Erythroblast (primary cell): Measurements from ENCODE around the gene DCPS.
"Not testable (repeated sequence)": the region's sequence is repeated elsewhere in the genome, so short reads cannot be mapped to it uniquely, and the experiment has no call there.

Experiments used
- DNase-seq, 2 experiments: peaks; one replicate each; lab custom pipeline; 2025; lab: John Stamatoyannopoulos, UW
- GATA1 ChIP-seq: IDR thresholded peaks from 2 replicates; pipeline ENCODE4 v1.6.1; 2011; ENCODE audit warnings: low read depth, mild to moderate bottlenecking, control low read depth, low read length, moderate library complexity
- POLR2A ChIP-seq: IDR thresholded peaks from 2 replicates; pipeline ENCODE4 v1.6.1; 2011; ENCODE audit warnings: mild to moderate bottlenecking, low read length

The DCPS gene

DNA sequence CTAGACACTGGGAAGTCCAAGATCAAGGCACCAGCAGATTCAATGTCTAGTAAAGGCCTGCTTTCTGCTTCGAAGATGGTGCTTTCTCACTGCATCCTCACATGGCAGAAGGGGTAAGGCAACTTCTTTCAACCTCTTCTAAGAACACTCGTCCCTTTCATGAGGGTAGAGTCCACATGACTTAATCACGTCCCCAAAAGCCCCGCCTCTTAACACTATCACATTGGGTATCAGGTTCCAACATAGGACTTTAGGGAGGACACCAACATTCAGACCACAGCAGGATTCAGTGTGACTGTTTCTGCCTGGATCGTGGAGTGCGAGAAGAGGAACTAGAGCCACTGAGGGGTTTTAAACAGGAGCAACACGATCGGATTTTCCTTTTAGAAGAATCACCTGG lies 24.7 kb upstream of the DCPS start:
- DNase-seq = no peak
- TF ChIP-seq POLR2A (no peak), GATA1 (no peak)

DNA sequence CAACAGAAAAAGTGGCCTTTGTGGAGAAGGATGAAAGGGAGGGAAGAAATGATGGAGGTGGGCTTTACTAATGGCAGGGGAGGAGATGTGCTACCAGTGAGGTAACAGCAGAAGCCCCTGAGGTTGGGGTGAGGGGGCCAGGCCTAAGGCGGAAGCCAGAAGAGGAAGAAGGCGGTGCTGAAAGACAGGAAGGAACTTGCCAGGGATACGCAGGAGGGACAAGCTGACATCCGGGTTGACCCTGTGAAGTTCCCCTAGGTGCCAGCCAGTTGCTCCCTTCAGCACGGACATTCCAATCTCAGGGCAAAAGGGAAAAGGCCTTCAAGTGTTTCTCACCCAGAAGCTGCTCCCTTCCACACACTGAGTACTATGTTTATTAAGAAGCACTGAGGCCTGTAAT lies 23.3 kb upstream of the DCPS start:
- no peak for DNase-seq
- no peak for TF ChIP-seq GATA1
- no peak for TF ChIP-seq POLR2A

GRCh38 chr11:126281245-126281644 lies 22.6 kb upstream of the DCPS start:
- no peak for DNase-seq
- TF ChIP-seq GATA1 (no peak), POLR2A (no peak)

GRCh38 chr11:126281666-126282175 lies 22.1 kb upstream of the DCPS start:
- TF ChIP-seq GATA1 = no peak
- TF ChIP-seq POLR2A = no peak
- DNase-seq = no peak

GRCh38 chr11:126282361-126282735 lies 21.5 kb upstream of the DCPS start:
- TF ChIP-seq POLR2A (no peak), GATA1 (no peak)
- peak; percentile 33 to 38 for DNase-seq

DNA sequence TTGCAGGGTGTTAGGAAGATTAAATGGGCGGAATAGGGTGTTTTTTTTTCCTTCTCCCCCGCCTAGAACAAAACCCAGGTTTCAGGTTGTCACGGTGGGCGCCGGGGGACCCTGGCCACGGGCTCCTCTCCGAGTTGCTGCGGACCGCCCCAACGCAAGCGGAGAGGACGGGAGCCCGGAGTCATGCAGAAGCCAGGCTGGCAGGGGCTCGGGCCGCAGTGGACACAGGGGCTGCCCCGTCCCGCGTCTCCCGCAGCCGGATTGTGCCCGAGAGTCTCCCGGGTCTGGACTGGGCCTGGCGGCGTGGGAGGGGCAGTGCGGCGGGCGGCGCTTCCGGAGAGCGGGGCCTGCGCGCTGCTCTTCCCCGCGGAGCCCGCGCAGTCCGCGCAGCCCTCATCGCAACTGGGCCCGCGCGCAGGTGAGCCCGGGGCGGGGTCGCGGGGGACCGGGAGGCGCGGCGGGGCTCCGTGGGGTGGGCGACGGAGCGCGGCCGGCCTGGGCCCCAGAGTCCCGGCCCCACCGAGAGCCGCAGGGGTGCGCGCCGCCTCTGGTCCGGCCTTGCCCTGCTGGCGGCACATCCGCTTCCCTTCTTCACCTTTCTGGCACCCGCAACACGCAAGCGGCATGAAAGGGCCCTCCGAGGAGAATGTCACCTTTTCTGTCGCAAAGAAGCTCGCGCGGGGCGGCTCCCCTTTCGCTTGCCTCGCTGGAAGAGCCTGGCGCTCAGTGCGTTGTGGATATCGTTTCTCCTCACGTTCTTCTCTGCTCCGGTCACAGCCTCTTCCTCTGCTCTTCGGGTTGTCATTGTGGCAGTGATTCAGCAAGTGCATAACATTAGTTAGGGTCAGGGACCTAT lies 20.9 kb upstream of the DCPS start, which contains the start of gene TIRAP:
Gene TIRAP (plus strand): TSS at position 358 of the 856 bp plus-strand sequence. CDS start 7,802 bp downstream, outside the sequence.
- peak; percentile 57 to 65 for DNase-seq
- TF ChIP-seq POLR2A (peak; percentile 35), GATA1 (no peak)

- TF ChIP-seq POLR2A (no peak), GATA1 (no peak)
- peak; percentile 65 to 80 for DNase-seq
These were observed 19.0 kb upstream of the DCPS start for GRCh38 chr11:126284829-126285228.

DNA sequence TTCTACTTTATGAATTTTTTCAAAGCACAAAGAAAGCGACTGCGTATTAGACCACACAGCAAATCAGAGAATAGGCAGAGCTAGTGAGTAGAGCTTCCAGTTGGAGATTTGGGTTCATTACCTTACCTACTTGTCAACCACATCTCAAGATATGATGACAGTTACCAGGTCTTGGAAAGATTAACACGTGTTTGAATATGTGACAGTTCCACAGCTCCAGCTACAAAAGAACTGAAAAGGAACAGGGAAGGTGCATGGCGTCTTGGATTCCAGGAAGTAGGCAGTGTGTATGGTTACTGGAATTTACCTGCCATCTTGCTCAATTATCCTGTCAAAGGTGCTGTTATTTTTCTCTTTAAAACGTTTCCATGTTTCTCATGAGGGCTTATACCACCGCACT lies 15.6 kb upstream of the DCPS start:
- no peak for DNase-seq
- TF ChIP-seq GATA1 = no peak
- TF ChIP-seq POLR2A = no peak

DNA sequence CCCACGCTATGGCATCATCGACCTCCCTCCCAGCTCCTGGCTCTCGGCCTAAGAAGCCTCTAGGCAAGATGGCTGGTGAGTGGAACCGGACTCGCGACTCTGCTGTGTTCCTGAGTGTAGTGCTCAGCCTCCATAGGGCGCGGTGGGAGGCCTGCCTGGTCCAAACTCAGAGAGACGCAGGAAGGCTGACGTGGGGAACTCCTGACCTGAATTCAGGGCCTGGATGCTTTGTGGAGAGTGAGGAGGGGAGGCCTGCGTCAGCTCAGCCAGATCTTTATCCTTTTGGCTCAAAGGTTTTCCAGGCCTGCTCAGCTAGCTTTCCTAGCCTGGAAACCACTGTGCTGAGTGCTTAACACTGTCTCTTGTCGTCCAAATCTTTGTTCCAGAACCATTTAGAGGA lies 13.0 kb upstream of the DCPS start:
- TF ChIP-seq POLR2A (no peak), GATA1 (no peak)

GRCh38 chr11:126293726-126294125 lies 10.1 kb upstream of the DCPS start:
- no peak for DNase-seq
- TF ChIP-seq POLR2A (no peak), GATA1 (no peak)

More for the DNA sequence above, 13.0 kb upstream of the DCPS start:
- no peak for DNase-seq

DNA sequence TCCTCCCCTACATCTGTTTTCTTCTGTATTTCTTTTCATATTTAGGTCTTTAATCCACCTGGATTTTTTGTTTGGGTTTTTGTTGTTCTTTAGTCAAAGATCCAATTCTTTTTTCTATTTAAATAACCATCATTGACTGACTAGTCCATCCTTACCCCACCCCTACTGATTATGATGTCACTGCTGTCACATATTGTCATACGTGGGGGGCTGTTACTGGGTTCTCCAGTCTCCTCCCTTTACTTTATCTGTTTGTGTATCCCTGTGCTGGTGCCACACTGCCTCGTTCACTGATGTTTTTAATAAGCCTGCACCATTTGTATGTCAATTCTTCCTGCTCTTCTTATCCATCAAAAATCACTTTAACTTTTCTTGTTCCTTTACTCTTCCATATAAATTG lies 6.9 kb upstream of the DCPS start:
- TF ChIP-seq POLR2A (no peak), GATA1 (no peak)
- no peak for DNase-seq

GRCh38 chr11:126304457-126305075 lies 706 bp downstream of the DCPS start:
- DNase-seq = peak in 1 of 2 experiments; percentile 47
- no peak for TF ChIP-seq POLR2A
- TF ChIP-seq GATA1 = no peak

GRCh38 chr11:126305699-126306098 lies 1.8 kb downstream of the DCPS start:
- DNase-seq = no peak
- TF ChIP-seq GATA1 (no peak), POLR2A (no peak)

DNA sequence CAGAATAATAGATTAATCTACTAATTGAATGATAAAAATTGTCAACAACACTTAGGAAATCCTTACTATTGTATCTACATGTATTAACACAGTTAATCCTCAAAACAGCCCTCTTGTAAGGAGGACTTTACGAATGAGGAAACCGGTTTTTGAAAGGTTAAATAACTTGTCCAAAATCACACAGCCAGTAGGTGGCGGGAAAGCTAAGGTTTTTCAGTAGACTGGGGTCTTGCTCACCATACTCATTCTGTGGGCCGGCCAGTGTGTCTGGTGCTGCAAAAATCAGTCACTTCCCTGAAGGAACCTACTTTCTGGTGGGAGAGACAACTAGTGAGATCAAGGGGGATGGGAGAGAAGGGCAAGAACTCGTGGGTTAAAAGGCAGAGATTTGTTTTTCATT lies 3.8 kb downstream of the DCPS start:
- DNase-seq = peak; percentile 55 to 62
- TF ChIP-seq GATA1 = no peak
- TF ChIP-seq POLR2A = no peak

- no peak for DNase-seq
- TF ChIP-seq POLR2A (no peak), GATA1 (no peak)
These were observed 4.4 kb downstream of the DCPS start for GRCh38 chr11:126308271-126308671.

- DNase-seq = not testable (repeated sequence)
These were observed 4.9 kb downstream of the DCPS start for GRCh38 chr11:126308771-126309170.
